WERI-Rb-1 (cell line): ENCODE measurements around the gene HIP1.
"Not testable (repeated sequence)": the region's sequence is repeated elsewhere in the genome, so short reads cannot be mapped to it uniquely, and the experiment has no call there.

Experiments used
- DNase-seq: peaks from one replicate; pipeline ENCODE4 v3.0.0-alpha.2; 2020
- H3K27ac ChIP-seq: fragments of 250-450 bp; sonication (Bioruptor Pico); 2 replicates; pipeline ENCODE4 v1.5.1; 2020; ENCODE audit warnings: mild to moderate bottlenecking, moderate library complexity
- H3K27me3 ChIP-seq: fragments of 250-450 bp; sonication (Bioruptor Pico); 2 replicates; pipeline ENCODE4 v1.5.1; 2021; ENCODE audit warnings: mild to moderate bottlenecking, low read depth, moderate library complexity; ENCODE audit not compliant: insufficient read depth, severe bottlenecking
- H3K36me3 ChIP-seq: fragments of 250-450 bp; sonication (Bioruptor Pico); 2 replicates; pipeline ENCODE4 v1.5.1; 2020; ENCODE audit warnings: mild to moderate bottlenecking, moderate library complexity
- H3K4me3 ChIP-seq: 2 replicates; pipeline ENCODE4 v1.5.1; 2011; ENCODE audit warnings: low read depth, mild to moderate bottlenecking, control low read depth, low read length
- H3K9me3 ChIP-seq: fragments of 250-450 bp; sonication (Bioruptor Pico); 2 replicates; pipeline ENCODE4 v1.5.1; 2021; ENCODE audit warnings: mild to moderate bottlenecking, moderate library complexity; ENCODE audit not compliant: severe bottlenecking
- TF ChIP-seq, protein P1 (sequence below): IDR thresholded peaks from 2 replicates; pipeline ENCODE4 v1.5.1; 2011; ENCODE audit warnings: low read depth, mild to moderate bottlenecking, control low read depth, inconsistent platforms, low read length

The HIP1 gene

DNA sequence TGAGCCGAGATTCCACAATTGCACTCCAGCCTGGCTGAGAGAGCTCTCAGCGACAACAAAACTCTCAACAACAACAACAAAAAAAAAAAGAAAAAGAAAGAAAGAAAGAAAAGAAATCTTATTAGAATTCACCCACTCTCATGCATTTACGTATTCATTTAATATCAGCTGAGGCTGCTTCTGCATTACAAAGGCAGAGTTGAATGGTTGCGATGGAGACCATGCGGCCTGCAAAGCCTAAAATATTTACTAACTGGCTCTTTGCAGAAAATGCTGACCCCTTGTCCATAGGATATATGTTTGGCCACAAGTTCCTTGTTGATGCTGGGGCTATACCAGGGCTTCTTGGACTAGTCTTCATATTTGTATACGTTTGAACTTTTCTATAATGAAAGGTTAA lies 137.2 kb downstream of the HIP1 start:
- no peak for DNase-seq
- H3K27ac ChIP-seq = no peak overlapping the region
- H3K4me3 ChIP-seq = no peak overlapping the region
- no peaks in the 10 kb centered on the region for H3K9me3 ChIP-seq
- H3K36me3 ChIP-seq = peaks cover 3% of the 10 kb centered on the region
- H3K27me3 ChIP-seq = no peaks in the 10 kb centered on the region
- TF ChIP-seq, protein P1, sequence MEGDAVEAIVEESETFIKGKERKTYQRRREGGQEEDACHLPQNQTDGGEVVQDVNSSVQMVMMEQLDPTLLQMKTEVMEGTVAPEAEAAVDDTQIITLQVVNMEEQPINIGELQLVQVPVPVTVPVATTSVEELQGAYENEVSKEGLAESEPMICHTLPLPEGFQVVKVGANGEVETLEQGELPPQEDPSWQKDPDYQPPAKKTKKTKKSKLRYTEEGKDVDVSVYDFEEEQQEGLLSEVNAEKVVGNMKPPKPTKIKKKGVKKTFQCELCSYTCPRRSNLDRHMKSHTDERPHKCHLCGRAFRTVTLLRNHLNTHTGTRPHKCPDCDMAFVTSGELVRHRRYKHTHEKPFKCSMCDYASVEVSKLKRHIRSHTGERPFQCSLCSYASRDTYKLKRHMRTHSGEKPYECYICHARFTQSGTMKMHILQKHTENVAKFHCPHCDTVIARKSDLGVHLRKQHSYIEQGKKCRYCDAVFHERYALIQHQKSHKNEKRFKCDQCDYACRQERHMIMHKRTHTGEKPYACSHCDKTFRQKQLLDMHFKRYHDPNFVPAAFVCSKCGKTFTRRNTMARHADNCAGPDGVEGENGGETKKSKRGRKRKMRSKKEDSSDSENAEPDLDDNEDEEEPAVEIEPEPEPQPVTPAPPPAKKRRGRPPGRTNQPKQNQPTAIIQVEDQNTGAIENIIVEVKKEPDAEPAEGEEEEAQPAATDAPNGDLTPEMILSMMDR = no peak

DNA sequence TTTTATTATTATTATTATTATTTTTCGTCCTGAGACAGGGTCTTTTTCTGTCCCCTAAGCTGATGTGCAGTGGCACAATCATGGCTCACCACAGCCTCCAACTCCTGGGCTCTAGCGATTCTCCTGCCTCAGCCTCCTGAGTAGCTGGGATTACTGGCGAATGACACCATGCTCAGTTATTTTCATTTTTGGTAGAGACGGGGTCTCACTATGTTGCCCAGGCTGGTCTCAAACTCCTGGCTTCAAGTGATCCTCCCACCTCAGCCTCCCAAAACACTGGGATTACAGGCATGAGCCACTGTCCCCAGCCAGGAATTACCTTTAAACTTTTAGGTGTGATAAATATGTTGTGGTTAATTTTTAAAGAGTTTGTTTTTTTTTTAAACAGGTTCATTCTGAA lies 138.0 kb downstream of the HIP1 start:
- not testable (repeated sequence) for H3K9me3 ChIP-seq, H3K27me3 ChIP-seq, H3K36me3 ChIP-seq, H3K27ac ChIP-seq, DNase-seq, H3K4me3 ChIP-seq

DNA sequence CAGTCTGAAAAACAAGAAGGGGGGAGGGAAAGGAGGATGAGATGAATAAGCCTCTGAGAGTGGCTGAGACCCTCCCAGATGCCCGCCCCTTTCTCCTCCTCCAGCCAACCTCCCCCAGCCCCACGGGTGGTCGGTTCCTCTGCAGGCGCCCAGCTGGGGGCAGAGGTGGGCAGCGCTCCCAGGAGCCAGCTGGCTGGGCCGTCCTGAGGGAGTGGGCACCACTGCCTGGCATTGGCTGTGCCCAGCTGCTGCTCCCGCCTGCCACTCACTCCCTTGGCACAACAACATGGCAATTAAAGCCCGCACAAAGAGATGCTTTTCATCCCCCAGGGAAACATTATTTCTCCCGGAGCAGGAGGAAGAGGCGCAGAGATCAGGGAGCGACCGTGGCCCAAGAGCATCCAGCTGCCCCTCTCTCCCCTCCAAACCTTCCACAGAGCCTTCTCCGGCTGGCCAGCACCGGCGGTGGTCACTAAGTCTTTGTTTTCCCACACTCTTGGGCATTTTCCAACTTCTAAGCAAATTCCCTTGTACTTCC lies 139.4 kb downstream of the HIP1 start:
- H3K27me3 ChIP-seq = no peaks in the 10 kb centered on the region
- H3K9me3 ChIP-seq = no peaks in the 10 kb centered on the region
- no peak for DNase-seq
- peaks cover 10% of the 10 kb centered on the region for H3K36me3 ChIP-seq
- TF ChIP-seq, protein P1 = no peak
- H3K4me3 ChIP-seq = no peak overlapping the region
- H3K27ac ChIP-seq = no peak overlapping the region

DNA sequence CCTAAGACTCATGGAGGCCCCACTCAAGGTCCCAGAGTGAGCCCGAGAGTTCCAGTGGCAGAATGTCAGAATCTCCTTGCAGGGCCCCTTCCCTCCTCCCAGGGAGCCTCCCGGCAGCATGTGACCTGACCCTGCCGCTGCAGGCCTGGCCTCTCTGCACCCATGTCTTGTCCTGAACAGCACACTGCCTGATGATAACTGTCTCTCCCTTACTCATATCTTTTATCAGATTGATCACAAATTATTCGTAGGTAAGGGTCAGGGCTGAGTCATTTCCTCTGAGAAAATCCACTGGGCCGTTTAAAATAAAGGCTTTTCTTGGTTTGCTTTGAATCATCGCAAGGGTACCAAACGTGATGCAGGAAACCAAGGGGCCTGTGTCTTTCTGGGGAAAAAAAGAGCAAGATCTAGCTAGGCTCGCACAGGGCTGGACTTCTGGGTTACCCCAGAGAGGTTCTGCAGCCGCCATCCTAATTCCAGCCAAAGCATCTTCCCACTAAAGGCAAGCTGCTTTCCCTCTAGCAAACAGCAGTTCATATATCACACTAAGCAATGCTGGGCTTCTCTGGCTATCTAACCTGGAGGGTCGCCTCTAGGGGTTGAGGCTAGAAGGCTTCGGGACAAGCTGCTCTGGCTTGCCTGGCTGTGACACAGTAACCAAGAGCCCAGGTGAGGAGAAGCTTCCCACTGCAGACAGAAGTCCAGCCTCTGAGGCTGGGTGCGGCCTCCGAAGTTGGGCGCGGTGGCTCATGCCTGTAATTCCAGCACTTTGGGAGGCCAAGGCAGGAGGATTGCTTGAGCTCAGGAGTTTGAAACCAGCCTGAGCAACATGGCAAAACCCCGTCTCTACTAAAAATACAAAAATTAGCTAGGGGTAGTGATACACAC lies 141.8 kb downstream of the HIP1 start:
- Histone ChIP-seq H3K27ac (no peak overlapping the region), H3K9me3 (no peaks in the 10 kb centered on the region), H3K27me3 (no peaks in the 10 kb centered on the region), H3K36me3 (peaks cover 11% of the 10 kb centered on the region), H3K4me3 (no peak overlapping the region)
- no peak for DNase-seq
- TF ChIP-seq, protein P1 = no peak

DNA sequence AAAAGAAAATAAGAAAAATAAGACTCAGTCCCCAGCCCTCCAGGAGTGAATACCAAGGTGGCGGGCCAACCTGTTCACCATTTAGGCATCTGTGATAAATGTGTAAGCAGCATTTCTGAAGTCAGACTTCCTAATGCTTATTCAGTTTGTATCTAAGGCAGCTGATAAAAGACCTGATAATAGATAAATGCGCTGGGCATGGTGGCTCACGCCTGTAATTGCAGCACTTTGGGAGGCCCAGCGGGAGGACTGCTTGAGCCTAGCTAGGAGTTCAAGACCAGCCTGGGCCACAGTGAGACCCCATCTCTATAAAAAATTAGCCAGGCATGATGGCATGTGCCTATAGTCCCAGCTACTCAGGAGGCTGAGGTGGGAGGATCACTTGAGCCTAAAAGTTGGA lies 143.0 kb downstream of the HIP1 start:
- Histone ChIP-seq H3K27me3 (no peaks in the 10 kb centered on the region), H3K9me3 (no peaks in the 10 kb centered on the region), H3K4me3 (no peak overlapping the region), H3K36me3 (peaks cover 18% of the 10 kb centered on the region), H3K27ac (no peak overlapping the region)
- no peak for DNase-seq
- TF ChIP-seq, protein P1 = no peak

DNA sequence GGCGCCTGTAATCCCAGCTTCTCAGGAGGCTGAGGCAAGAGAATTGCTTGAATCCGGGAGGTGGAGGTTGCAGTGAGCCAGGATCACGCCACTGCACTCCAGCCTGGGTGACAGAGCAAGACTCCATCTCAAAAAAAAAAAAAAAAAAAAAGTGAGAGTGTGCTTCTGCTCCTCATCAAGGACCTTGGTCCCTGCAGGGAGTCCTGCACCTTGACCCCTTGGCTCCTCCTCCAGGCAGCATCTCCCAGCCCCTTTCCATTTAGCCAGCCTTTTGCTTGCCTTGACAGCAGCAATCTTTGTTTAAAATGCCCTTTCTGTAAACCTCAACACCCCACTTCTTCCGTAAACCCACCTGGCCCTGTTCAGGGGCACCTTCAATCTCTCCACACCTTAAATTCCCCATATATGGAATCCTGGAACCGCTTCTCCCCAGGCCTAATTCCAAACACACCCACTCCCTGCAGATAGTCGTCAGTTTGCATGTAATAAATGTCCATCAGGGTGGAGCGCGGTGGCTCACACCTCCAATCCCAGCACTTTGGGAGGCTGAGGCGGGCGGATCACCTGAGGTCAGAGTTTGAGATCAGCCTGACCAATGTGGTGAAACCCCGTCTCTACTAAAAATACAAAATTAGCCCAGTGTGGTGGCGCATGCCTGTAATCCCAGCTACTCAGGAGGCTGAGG lies 145.1 kb downstream of the HIP1 start:
- H3K27me3 ChIP-seq = not testable (repeated sequence)
- peaks cover 18% of the 10 kb centered on the region for H3K36me3 ChIP-seq

More for the DNA sequence above, 145.1 kb downstream of the HIP1 start:
- DNase-seq, H3K4me3 ChIP-seq, H3K27ac ChIP-seq, H3K9me3 ChIP-seq: not testable (repeated sequence)
